ENCODE data around the gene ALDOB. TPM values are rescaled to one million over a fixed set of nuclear protein-coding genes. Genes with fewer than 3 reads are reported as not detected.
A peak's percentile ranks its signal among the peaks of the same experiment; 100 is the strongest.

The ALDOB gene
- total and polyA plus RNA-seq, 2 of the 13 experiments (the other 11 are each of a cell fraction or from before 2014, with no cell fraction given) = 0.29 to 0.97 TPM

DNA sequence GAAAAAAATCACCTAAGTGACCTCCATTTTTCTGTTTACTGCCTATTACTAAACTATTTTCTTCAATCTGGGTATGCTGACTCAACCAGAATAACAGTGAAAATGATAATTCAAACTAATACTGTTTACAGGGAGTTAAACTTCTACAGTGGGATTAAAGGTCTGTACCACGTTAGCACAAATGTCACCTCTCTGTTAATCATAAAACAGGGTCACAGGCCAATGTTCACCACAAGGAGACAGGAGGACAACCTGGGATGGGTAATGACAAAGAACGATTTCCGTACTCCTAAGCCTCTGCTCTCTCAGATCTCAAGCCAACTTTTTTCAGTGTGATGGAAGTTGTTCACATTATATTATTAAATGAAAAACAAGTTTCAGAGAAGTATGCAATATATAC lies 2.3 kb downstream of the ALDOB start (continued):
- TF ChIP-seq, protein P1, sequence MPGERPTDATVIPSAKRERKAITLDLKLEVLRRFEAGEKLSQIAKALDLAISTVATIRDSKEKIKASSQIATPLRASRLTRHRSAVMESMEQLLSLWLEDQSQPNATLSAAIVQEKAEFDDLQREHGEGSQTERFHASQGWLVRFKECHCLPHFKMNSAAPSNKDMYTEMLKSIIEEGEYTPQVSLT (CRISPR knock-in tag; IDR thresholded peaks at IDR 0.05; ENCODE audit: borderline replicate concordance, low read depth) = no peak
- TF ChIP-seq RBM22 (optimal IDR thresholded peaks at IDR 0.05; ENCODE audit: low read length) = no peak
- no peak for TF ChIP-seq TEAD2 (CRISPR knock-in tag; IDR thresholded peaks at IDR 0.05)
- no peak for TF ChIP-seq U2AF1 (optimal IDR thresholded peaks at IDR 0.05; ENCODE audit: low read depth, low read length)
- 0 out of 2 replicates have a peak, but pooled peaks have one; percentile 23 for TF ChIP-seq ZNF878 (CRISPR knock-in tag; IDR thresholded peaks at IDR 0.05)
- no peak for TF ChIP-seq ZNF441 (CRISPR knock-in tag; IDR thresholded peaks at IDR 0.05; ENCODE audit: borderline replicate concordance)
- no peak for TF ChIP-seq HHEX (CRISPR knock-in tag; IDR thresholded peaks at IDR 0.05)
- no peak for TF ChIP-seq PAF1 (CRISPR knock-in tag; IDR thresholded peaks at IDR 0.05)
- TF ChIP-seq, protein P2, sequence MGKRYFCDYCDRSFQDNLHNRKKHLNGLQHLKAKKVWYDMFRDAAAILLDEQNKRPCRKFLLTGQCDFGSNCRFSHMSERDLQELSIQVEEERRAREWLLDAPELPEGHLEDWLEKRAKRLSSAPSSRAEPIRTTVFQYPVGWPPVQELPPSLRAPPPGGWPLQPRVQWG (CRISPR knock-in tag; IDR thresholded peaks at IDR 0.05; ENCODE audit: borderline replicate concordance, low read depth) = no peak
- TF ChIP-seq ZNF333 (CRISPR knock-in tag; IDR thresholded peaks at IDR 0.05; ENCODE audit: borderline replicate concordance) = no peak
- TF ChIP-seq, protein P3, sequence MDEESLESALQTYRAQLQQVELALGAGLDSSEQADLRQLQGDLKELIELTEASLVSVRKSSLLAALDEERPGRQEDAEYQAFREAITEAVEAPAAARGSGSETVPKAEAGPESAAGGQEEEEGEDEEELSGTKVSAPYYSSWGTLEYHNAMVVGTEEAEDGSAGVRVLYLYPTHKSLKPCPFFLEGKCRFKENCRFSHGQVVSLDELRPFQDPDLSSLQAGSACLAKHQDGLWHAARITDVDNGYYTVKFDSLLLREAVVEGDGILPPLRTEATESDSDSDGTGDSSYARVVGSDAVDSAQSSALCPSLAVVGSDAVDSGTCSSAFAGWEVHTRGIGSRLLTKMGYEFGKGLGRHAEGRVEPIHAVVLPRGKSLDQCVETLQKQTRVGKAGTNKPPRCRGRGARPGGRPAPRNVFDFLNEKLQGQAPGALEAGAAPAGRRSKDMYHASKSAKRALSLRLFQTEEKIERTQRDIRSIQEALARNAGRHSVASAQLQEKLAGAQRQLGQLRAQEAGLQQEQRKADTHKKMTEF (CRISPR knock-in tag; IDR thresholded peaks at IDR 0.05) = peak; percentile 78
- TF ChIP-seq ZNF780A (CRISPR knock-in tag; IDR thresholded peaks at IDR 0.05) = no peak
- peak; percentile 85; the same call in 1 of the 2 replicates for TF ChIP-seq ZNF644 (CRISPR knock-in tag; IDR thresholded peaks at IDR 0.05; ENCODE audit: low read depth)
- no peak for TF ChIP-seq PAWR (CRISPR knock-in tag; IDR thresholded peaks at IDR 0.05; ENCODE audit: borderline replicate concordance)
- TF ChIP-seq GFI1 (CRISPR knock-in tag; IDR thresholded peaks at IDR 0.05; ENCODE audit: borderline replicate concordance) = peak; percentile 92
- no peak for TF ChIP-seq ZSCAN29 (CRISPR knock-in tag; conservative IDR thresholded peaks at IDR 0.05)
- TF ChIP-seq POLR2AphosphoS2 (IDR thresholded peaks at IDR 0.05; ENCODE audit: low read depth, low read length) = no peak
- TF ChIP-seq, protein P4, sequence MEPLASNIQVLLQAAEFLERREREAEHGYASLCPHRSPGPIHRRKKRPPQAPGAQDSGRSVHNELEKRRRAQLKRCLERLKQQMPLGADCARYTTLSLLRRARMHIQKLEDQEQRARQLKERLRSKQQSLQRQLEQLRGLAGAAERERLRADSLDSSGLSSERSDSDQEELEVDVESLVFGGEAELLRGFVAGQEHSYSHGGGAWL (CRISPR knock-in tag; IDR thresholded peaks at IDR 0.05) = no peak
- TF ChIP-seq STAG1 (CRISPR knock-in tag; IDR thresholded peaks at IDR 0.05) = peak; percentile 15; the same call in 1 of the 2 replicates
- no peak for TF ChIP-seq CCAR2 (optimal IDR thresholded peaks at IDR 0.05; ENCODE audit: low read depth, low read length)
- TF ChIP-seq, protein P5, sequence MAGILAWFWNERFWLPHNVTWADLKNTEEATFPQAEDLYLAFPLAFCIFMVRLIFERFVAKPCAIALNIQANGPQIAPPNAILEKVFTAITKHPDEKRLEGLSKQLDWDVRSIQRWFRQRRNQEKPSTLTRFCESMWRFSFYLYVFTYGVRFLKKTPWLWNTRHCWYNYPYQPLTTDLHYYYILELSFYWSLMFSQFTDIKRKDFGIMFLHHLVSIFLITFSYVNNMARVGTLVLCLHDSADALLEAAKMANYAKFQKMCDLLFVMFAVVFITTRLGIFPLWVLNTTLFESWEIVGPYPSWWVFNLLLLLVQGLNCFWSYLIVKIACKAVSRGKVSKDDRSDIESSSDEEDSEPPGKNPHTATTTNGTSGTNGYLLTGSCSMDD (CRISPR knock-in tag; IDR thresholded peaks at IDR 0.05) = no peak
- TF ChIP-seq ZFP62 (CRISPR knock-in tag; IDR thresholded peaks at IDR 0.05) = no peak
- TF ChIP-seq ZNF547 (CRISPR knock-in tag; IDR thresholded peaks at IDR 0.05) = no peak
- peak; percentile 88 for TF ChIP-seq ELF3 (CRISPR knock-in tag; IDR thresholded peaks at IDR 0.05)
- no peak for TF ChIP-seq CHCHD3 (CRISPR knock-in tag; IDR thresholded peaks at IDR 0.05)
- TF ChIP-seq POLR2A (IDR thresholded peaks at IDR 0.05; ENCODE audit: insufficient read depth in 1 of 2, low read depth in 2 of 2, low read length in 2 of 2) = peak in 1 of 2 experiments; percentile 56; a peak in 2 of 4 replicates
- TF ChIP-seq ZNF180 (CRISPR knock-in tag; IDR thresholded peaks at IDR 0.05; ENCODE audit: borderline replicate concordance, low read depth) = no peak
- TF ChIP-seq, protein P6, sequence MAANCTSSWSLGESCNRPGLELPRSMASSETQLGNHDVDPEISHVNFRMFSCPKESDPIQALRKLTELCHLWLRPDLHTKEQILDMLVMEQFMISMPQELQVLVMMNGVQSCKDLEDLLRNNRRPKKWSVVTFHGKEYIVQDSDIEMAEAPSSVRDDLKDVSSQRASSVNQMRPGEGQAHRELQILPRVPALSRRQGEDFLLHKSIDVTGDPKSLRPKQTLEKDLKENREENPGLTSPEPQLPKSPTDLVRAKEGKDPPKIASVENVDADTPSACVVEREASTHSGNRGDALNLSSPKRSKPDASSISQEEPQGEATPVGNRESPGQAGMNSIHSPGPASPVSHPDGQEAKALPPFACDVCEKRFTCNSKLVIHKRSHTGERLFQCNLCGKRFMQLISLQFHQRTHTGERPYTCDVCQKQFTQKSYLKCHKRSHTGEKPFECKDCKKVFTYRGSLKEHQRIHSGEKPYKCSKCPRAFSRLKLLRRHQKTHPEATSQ (CRISPR knock-in tag; IDR thresholded peaks at IDR 0.05; ENCODE audit: borderline replicate concordance) = peak; percentile 80; the same call in 1 of the 2 replicates
